Erythroblast (primary cell): ENCODE measurements around the gene OR14A16.

Experiments used
- DNase-seq, 2 experiments: peaks; one replicate each; lab custom pipeline; 2025; lab: John Stamatoyannopoulos, UW
- GATA1 ChIP-seq: IDR thresholded peaks from 2 replicates; pipeline ENCODE4 v1.6.1; 2011; ENCODE audit warnings: low read depth, mild to moderate bottlenecking, control low read depth, low read length, moderate library complexity
- POLR2A ChIP-seq: IDR thresholded peaks from 2 replicates; pipeline ENCODE4 v1.6.1; 2011; ENCODE audit warnings: mild to moderate bottlenecking, low read length

Gene OR14A16

DNA sequence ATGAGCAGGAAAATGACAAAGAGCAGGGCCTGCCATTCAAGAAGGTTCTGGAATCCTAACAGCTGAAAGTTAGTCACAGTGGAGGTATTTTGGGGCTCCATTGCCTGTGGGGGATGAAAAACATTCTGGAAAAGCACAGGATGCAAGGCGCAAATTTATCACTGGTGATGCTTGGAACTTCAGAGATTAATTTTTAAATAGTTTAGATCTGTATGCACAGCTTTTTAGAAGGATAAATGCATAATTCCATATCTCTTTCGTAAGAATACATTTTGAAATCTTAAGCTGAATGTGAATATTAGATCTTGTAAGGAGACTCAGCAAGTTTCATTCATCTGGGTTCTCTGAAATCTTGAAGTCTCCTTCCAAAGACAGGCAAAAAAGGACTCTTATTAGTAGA, 17.9 kb upstream of the OR14A16 start, which contains the start of gene OR11L1:
Gene OR11L1, minus strand, starts transcription at position 101 of the 400 bp plus-strand sequence. Its CDS starts 0 bp downstream, at position 101.
- no peak for TF ChIP-seq GATA1
- no peak for TF ChIP-seq POLR2A

DNA sequence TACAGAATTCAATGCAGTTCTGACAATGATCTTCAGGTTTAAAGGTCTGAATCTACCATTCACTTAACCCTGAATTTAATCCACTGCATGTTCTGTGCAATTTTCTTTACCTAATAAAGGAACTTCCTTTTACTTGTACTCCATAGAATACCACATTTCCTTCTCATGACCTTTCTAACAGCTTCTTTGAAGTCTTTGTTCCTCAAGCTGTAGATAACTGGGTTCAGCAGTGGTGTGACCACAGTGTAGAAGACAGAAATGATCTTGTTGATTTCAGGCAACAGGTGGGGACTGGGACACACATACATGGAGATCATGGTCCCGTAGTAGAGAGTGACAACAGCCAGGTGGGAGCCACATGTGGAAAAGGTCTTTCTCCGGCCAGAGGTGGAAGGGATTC, 16.9 kb upstream of the OR14A16 start:
- DNase-seq, result no peak
- TF ChIP-seq GATA1, result no peak
- no peak for TF ChIP-seq POLR2A

More for the DNA sequence above, 17.9 kb upstream of the OR14A16 start, which contains the start of gene OR11L1:
- no peak for DNase-seq

DNA sequence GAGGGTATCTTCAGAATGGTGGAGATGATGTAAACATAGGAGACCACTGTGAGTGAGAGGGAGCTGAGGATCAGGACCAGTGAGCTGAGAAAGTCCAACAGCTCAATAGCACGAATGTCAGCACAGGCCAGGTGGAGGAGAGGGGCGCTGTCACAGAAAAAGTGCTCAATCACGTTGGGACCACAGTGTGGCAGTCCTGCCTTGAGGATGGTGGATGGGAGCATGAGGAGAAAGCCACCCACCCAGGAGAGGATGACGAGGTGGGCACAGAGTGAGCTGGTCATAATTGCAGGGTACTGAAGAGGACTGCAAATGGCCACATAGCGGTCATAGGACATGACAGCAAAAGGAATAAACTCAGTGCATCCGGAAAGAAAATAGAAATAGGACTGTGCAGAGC, 9.7 kb upstream of the OR14A16 start:
- peak; percentile 19 to 42 for DNase-seq
- no peak for TF ChIP-seq GATA1
- no peak for TF ChIP-seq POLR2A

DNA sequence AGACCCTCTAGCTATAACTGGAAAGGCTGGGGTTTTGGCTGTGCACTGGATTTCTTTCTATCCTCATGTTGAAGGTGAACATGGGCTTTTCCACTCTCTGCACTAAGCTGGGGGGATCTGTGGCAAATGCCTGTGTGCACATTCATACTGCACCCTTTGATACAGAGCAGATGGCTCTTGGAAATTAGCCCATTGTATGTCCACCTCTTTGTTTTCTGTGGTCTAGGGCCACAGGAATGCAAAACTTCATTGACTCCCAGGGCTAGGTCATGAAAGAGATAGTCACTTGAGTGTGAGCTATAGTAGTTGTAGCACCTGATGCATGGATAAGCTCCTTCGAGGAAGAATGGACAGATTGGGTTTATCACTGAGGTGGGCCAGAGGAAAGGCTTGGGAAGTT, 5.7 kb upstream of the OR14A16 start:
- DNase-seq, result no peak
- no peak for TF ChIP-seq GATA1
- no peak for TF ChIP-seq POLR2A

DNA sequence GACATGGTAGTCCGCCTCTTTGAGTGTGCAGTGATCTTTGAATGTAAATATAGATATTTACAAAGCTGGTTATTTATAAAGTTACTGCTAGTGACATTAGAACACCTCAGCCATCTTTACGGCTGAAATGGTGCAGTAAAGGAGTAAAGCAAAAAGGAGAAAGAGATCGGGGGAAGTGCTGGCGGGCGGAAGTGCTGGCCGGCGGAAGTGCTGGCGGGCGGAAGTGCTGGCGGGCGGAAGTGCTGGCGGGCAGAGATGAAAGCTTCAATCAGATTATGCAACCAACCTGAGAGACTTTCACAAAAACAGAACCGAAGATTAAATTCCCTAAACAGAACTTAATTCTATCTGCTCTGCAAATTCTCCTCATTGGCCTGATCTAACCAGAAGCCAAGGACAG, 1.4 kb upstream of the OR14A16 start:
- DNase-seq, result no peak
- TF ChIP-seq POLR2A, result no peak
- TF ChIP-seq GATA1, result no peak

DNA sequence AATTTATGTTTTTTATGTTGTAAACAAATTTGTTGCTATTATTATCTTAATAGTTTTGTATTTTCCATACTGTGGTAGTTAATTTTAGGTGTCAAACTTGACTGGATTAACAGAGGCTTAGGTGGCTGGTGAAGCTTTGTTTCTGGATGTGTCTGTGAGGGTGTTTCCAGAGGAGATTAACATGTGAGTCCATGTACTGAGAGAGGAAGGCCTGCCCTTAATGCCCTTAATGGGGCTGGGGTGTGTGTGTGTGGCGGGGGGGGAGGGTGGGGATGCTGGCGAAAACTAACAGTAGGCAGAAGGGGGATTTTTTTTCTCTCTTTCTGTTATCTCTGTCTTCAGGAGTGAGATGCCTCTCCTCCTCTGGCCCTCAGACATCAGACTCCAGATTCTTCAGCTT, 1.9 kb downstream of the OR14A16 start:
- TF ChIP-seq GATA1 (no peak), POLR2A (no peak)

DNA sequence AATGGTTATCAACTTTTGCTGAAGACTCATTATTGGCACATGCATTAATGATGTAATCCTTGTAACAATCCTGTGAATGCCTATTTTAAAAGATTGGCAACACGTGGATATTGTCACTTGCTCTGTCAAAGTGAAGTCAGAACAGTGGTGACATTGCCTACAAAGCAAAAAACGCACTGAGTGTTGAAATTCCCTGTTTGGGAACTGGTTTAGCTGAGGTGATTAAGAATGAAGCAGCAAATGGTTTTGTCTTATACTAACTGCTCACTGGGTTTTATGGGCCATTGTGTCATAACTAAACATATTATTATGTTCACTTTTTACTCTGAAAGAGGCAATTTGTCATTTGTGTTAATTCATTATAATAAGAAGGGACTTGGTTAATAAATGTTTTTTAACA, 11.3 kb downstream of the OR14A16 start:
- DNase-seq, result no peak
- TF ChIP-seq GATA1 (no peak), POLR2A (no peak)

More for the DNA sequence above, 1.9 kb downstream of the OR14A16 start:
- no peak for DNase-seq

DNA sequence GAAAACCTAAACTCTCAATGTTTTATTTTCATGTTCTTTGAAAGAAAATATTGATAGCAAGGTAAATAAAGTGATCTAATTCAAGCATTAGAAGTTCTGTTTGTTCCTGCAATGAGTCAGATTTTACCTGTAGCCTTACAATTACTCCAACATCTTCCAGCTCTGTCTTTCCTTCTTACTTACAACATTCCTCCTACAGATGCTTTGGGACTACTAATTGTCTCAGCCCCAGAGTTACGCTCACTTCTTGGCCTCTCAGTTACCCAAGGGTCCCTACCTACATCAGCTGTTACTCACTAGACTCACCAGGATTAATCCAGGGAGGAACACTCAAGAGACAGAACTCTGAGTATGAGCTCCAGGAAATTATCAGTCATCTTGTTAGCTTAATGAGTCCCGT, 26.4 kb downstream of the OR14A16 start:
- no peak for DNase-seq
- TF ChIP-seq POLR2A, result no peak
- TF ChIP-seq GATA1, result no peak

DNA sequence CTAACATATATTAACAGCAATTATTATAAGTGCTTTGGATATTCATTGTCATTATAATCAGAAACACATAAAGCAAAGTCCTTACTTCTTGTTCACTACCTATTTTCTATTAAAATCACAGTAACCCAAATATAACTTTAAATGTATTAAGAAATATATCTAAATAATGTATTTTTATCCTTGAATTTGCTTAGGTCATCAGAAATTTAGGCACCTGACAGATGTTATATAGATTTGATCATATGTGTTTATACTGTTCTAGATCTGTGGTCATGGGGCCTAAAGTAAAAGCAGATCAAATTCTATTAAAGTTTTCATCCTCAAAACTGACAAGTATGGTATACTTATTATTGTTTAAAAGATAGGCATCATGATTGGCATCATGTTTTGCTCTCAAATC, 54.3 kb downstream of the OR14A16 start:
- TF ChIP-seq POLR2A (no peak), GATA1 (no peak)
- DNase-seq, result no peak
